ENCODE data around the gene PML.
"Not testable (repeated sequence)": the region's sequence is repeated elsewhere in the genome, so short reads cannot be mapped to it uniquely, and the experiment has no call there.

The PML gene

GRCh38 chr15:74039656-74040010 is 45.1 kb downstream of the PML start:
- no peak for DNase-seq (ENCODE audit: low spot score)

- DNase-seq (ENCODE audit: low spot score): peak; percentile 97
Measured at GRCh38 chr15:74040109-74040850, 45.8 kb downstream of the PML start.

- DNase-seq (ENCODE audit: low spot score): peak; percentile 33
Measured at GRCh38 chr15:74041311-74041756, 46.8 kb downstream of the PML start.

GRCh38 chr15:74041777-74042435 is 47.4 kb downstream of the PML start:
- no peak for DNase-seq (ENCODE audit: low spot score)

GRCh38 chr15:74042603-74043424 is 48.3 kb downstream of the PML start:
- DNase-seq (ENCODE audit: low spot score): no peak

- no peak for DNase-seq (ENCODE audit: low spot score)
Measured at GRCh38 chr15:74043425-74044266, 49.1 kb downstream of the PML start.

GRCh38 chr15:74044267-74045110 is 50.0 kb downstream of the PML start:
- no peak for DNase-seq (ENCODE audit: low spot score)

- DNase-seq (ENCODE audit: low spot score): no peak
Measured at GRCh38 chr15:74045184-74045583, 50.7 kb downstream of the PML start.

GRCh38 chr15:74045636-74046274 is 51.2 kb downstream of the PML start:
- no peak for DNase-seq (ENCODE audit: low spot score)

- no peak for DNase-seq (ENCODE audit: low spot score)
Measured at GRCh38 chr15:74046275-74046674, 51.8 kb downstream of the PML start.

- no peak for DNase-seq (ENCODE audit: low spot score)
Measured at GRCh38 chr15:74050127-74050526, 55.6 kb downstream of the PML start.

GRCh38 chr15:74050556-74051234 is 56.2 kb downstream of the PML start:
- DNase-seq (ENCODE audit: low spot score): peak; percentile 36

- DNase-seq (ENCODE audit: low spot score): not testable (repeated sequence)
Measured at GRCh38 chr15:74052271-74053260, 58.0 kb downstream of the PML start.

- DNase-seq (ENCODE audit: low spot score): no peak
Measured at GRCh38 chr15:74053517-74053916, 59.0 kb downstream of the PML start.

GRCh38 chr15:74053941-74054529 is 59.5 kb downstream of the PML start:
- DNase-seq (ENCODE audit: low spot score): peak; percentile 89

- DNase-seq (ENCODE audit: low spot score): no peak
Measured at GRCh38 chr15:74055804-74056203, 61.3 kb downstream of the PML start.

GRCh38 chr15:74056330-74056729 is 61.8 kb downstream of the PML start:
- not testable (repeated sequence) for DNase-seq (ENCODE audit: low spot score)

Measured in AG08395 (cell line).